ENCODE results near the gene TNPO2.

TNPO2 gene

GRCh38 chr19:12767150-12767549, 43.4 kb upstream of the TNPO2 start:
- DNase-seq (ENCODE audit: low spot score) = no peak
- no peaks in the 10 kb centered on the region for H3K4me1 ChIP-seq (ENCODE audit: insufficient read depth, poor library complexity, severe bottlenecking)
- no peaks in the 10 kb centered on the region for H3K27me3 ChIP-seq (ENCODE audit: insufficient read depth, poor library complexity, severe bottlenecking)
- H3K27ac ChIP-seq (ENCODE audit: poor library complexity, severe bottlenecking) = no peak overlapping the region
- H3K36me3 ChIP-seq (ENCODE audit: low read depth) = peaks cover 58% of the 10 kb centered on the region
- TF ChIP-seq CTCF (IDR thresholded peaks at IDR 0.05; ENCODE audit: poor library complexity, severe bottlenecking) = no peak
- no peak overlapping the region for H3K4me3 ChIP-seq (ENCODE audit: severe bottlenecking)
- no peak for ATAC-seq (ENCODE audit: low read depth)
- H3K9me3 ChIP-seq (ENCODE audit: severe bottlenecking) = no peaks in the 10 kb centered on the region

- H3K4me3 ChIP-seq (ENCODE audit: severe bottlenecking) = no peak overlapping the region
- peaks cover 55% of the 10 kb centered on the region for H3K36me3 ChIP-seq (ENCODE audit: low read depth)
- no peak for TF ChIP-seq CTCF (IDR thresholded peaks at IDR 0.05; ENCODE audit: poor library complexity, severe bottlenecking)
- no peaks in the 10 kb centered on the region for H3K27me3 ChIP-seq (ENCODE audit: insufficient read depth, poor library complexity, severe bottlenecking)
- no peak overlapping the region for H3K27ac ChIP-seq (ENCODE audit: poor library complexity, severe bottlenecking)
- DNase-seq (ENCODE audit: low spot score) = no peak
- peak; percentile 25; the same call in 1 of the 3 replicates for ATAC-seq (ENCODE audit: low read depth)
- H3K4me1 ChIP-seq (ENCODE audit: insufficient read depth, poor library complexity, severe bottlenecking) = no peaks in the 10 kb centered on the region
- H3K9me3 ChIP-seq (ENCODE audit: severe bottlenecking) = no peaks in the 10 kb centered on the region
Measured at GRCh38 chr19:12766051-12766521, 42.4 kb upstream of the TNPO2 start.

GRCh38 chr19:12764698-12765097, 41.0 kb upstream of the TNPO2 start:
- peaks cover 51% of the 10 kb centered on the region for H3K36me3 ChIP-seq (ENCODE audit: low read depth)
- TF ChIP-seq CTCF (IDR thresholded peaks at IDR 0.05; ENCODE audit: poor library complexity, severe bottlenecking) = no peak
- no peak overlapping the region for H3K4me3 ChIP-seq (ENCODE audit: severe bottlenecking)
- H3K9me3 ChIP-seq (ENCODE audit: severe bottlenecking) = no peaks in the 10 kb centered on the region
- ATAC-seq (ENCODE audit: low read depth) (no peak), DNase-seq (ENCODE audit: low spot score) (no peak)
- no peaks in the 10 kb centered on the region for H3K27me3 ChIP-seq (ENCODE audit: insufficient read depth, poor library complexity, severe bottlenecking)
- H3K4me1 ChIP-seq (ENCODE audit: insufficient read depth, poor library complexity, severe bottlenecking) = no peaks in the 10 kb centered on the region
- no peak overlapping the region for H3K27ac ChIP-seq (ENCODE audit: poor library complexity, severe bottlenecking)

GRCh38 chr19:12763100-12763499, 39.4 kb upstream of the TNPO2 start:
- no peak for DNase-seq (ENCODE audit: low spot score)
- Histone ChIP-seq H3K4me1 (ENCODE audit: insufficient read depth, poor library complexity, severe bottlenecking) (no peaks in the 10 kb centered on the region), H3K27me3 (ENCODE audit: insufficient read depth, poor library complexity, severe bottlenecking) (no peaks in the 10 kb centered on the region), H3K4me3 (ENCODE audit: severe bottlenecking) (no peak overlapping the region), H3K27ac (ENCODE audit: poor library complexity, severe bottlenecking) (no peak overlapping the region), H3K36me3 (ENCODE audit: low read depth) (peaks cover 42% of the 10 kb centered on the region), H3K9me3 (ENCODE audit: severe bottlenecking) (no peaks in the 10 kb centered on the region)
- TF ChIP-seq CTCF (IDR thresholded peaks at IDR 0.05; ENCODE audit: poor library complexity, severe bottlenecking) = no peak
- ATAC-seq (ENCODE audit: low read depth) = no peak

GRCh38 chr19:12759686-12760085, 36.0 kb upstream of the TNPO2 start:
- Histone ChIP-seq H3K4me1 (ENCODE audit: insufficient read depth, poor library complexity, severe bottlenecking) (no peaks in the 10 kb centered on the region), H3K4me3 (ENCODE audit: severe bottlenecking) (no peak overlapping the region), H3K27ac (ENCODE audit: poor library complexity, severe bottlenecking) (no peak overlapping the region), H3K27me3 (ENCODE audit: insufficient read depth, poor library complexity, severe bottlenecking) (no peaks in the 10 kb centered on the region), H3K36me3 (ENCODE audit: low read depth) (peaks cover 23% of the 10 kb centered on the region), H3K9me3 (ENCODE audit: severe bottlenecking) (no peaks in the 10 kb centered on the region)
- ATAC-seq (ENCODE audit: low read depth) = no peak
- no peak for DNase-seq (ENCODE audit: low spot score)
- no peak for TF ChIP-seq CTCF (IDR thresholded peaks at IDR 0.05; ENCODE audit: poor library complexity, severe bottlenecking)

All from RWPE2 (cell line).